Fibroblast of skin of left quadriceps (primary cell): ENCODE data around the gene PPM1N.

Experiments used
- DNase-seq, 2 experiments: peaks; one replicate each; pipeline ENCODE4 v3.0.0-alpha.2; 2013; ENCODE audit warnings: low read depth in 2 of 2

Gene PPM1N

DNA sequence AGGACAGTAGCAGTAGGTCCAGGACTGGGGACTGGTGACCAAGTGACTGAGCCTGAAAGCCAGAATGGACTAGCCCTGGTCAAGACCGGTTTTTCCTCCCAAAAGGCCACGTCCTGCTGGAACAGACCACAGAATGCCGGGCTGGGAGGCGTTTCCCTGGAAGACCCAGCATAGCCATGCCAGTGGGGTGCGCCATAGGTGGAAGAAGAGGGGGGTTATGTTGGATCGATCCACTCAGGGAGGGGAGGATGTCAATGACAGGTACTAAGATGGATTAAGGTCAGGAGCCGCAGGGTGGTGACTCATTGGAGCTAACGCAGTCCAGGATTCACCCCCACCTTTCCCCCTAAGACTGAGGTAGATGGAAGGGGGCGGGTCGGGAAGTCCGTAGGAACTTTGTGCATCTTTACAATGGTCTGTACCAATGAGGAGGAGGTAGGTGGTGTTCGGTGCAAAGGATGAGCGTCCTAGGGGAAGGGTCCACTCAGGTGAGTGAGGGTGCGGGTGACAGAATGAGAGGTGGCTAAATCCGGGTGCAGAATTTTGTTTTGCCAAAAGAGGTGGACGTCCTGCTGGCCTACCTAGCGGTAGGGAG, 30.0 kb downstream of the PPM1N start:
- no peak for DNase-seq

DNA sequence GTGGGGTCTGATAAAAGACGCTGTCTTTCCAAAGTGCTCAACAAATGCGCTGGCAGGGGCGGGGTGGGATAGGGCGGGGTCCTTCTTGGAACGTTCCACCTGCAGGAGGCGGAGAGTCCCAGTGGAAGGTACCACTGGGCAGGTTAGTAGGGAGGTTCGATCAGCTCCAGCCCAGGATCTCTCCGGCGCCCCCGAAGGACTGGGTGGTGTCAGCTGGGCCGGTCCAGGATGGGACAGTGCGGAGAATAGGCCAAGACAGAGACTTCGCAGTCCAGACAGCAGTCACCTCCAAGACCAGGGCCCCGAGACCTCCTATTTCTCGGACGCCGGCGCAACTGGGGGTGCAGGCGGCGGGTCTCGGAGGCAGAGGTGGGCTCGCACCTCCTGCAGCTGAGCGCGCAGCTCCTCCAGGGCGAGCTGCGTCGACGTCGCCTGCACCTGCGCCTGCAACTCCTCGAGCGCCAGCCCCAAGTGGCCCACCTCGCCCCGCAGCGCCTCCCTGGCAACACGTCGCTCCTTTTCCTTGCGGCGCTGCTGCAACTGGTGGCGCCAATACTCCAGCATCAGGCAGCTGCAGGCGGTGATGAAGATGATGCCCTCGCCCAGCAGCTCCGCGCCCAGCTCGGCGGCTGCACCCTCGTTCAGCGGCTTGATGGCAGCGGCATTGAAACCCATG, 30.6 kb downstream of the PPM1N start:
- no peak for DNase-seq

DNA sequence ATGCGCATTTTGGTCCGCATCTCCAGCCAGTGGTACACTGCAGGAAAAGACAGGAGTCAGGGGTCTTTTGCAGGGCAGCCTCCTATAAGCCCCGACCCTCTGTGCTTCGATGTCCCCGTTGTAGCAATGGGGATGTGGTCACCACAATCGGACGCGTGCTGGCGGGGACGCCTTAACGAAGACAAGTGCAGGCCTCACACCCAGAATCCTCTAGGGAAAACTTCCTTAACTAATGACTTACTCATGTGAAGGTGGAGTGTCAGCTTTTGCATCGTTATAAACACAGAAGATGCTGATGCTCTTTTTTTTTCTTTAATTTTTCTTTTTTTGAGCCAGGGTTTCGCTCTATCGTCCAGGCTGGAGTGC, 31.2 kb downstream of the PPM1N start:
- DNase-seq: no peak

DNA sequence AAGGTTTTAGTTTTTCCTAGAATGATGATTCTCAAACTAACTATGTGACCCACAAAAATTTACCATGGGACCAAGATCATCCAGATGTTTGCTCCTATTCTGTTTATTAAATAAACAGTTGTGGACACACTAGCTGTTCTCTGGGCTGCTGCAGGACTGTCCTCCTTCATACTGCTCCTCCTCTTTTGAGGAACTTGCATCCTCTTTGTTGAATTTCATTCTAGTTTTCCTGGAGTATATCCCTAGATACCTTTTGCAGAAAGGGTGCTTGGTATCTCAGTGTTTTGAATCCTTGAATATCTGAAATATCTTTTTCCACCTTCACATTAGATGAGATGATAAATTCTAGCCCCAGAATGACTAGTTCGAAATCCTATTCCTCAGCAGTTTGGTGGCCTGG, 33.1 kb downstream of the PPM1N start:
- no peak for DNase-seq

DNA sequence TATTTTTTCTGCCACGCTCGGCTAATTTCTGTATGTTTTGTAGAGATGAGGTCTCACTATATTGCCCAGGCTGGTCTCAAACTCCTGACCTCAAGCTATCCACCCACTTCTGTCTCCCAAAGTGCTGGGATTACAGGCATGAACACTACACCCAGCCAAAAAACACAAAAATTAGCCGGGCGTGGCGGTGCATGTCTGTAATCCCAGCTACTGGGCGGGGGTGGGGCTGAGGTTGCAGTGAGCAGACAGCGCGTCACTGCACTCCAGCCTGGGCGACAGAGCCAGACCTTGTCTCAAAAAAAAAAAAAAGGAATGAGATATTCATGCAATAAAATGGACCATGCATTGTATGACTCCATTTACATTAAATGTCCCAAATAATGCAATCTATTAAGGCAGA, 41.2 kb downstream of the PPM1N start:
- DNase-seq: no peak

DNA sequence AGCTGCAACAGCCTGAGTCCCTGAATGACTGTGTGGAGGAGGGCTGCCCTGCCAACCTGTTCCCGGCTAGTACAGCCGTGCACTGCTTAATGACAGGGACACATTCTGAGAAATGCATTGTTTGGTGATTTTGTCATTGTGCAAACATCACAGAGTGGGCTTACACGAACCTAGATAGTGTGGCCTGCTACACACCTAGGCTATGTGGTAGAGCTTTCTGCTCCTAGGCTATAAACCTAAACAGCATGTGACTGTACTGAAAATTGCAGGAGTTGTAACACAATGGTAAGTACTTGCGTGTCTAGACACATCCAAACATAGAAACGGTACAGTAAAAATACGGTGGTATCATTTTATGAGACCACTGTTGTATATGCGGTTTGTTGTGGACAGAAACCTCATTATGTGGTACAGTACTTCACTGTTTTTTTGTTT, 44.0 kb downstream of the PPM1N start:
- no peak for DNase-seq

DNA sequence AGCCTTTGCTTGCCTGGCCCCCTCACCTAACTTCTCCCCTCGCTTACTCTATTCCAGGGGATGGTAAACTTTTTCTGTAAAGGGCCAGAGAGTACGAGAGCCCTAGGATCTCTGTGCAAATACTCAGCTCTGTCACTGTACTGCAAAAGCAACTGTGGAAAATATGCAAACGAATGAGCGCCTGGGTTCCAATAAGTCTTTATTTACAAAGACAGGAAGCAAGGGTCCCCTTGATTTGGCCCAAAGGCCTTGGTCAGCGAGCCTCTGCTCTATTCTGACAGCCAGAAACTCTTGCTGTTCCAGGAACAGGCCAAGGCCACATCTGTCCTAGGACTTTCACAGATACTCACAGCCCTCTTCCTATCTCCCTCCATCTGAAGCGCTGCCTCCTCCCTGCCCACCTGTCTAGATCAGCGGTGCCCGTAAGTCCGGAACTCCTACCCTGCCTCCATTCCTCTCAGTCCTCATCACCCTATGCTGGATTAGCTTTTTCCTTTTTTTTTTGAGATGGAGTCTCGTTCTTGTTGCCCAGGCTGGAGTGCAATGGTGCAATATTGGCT, 49.0 kb downstream of the PPM1N start:
- DNase-seq: no peak

DNA sequence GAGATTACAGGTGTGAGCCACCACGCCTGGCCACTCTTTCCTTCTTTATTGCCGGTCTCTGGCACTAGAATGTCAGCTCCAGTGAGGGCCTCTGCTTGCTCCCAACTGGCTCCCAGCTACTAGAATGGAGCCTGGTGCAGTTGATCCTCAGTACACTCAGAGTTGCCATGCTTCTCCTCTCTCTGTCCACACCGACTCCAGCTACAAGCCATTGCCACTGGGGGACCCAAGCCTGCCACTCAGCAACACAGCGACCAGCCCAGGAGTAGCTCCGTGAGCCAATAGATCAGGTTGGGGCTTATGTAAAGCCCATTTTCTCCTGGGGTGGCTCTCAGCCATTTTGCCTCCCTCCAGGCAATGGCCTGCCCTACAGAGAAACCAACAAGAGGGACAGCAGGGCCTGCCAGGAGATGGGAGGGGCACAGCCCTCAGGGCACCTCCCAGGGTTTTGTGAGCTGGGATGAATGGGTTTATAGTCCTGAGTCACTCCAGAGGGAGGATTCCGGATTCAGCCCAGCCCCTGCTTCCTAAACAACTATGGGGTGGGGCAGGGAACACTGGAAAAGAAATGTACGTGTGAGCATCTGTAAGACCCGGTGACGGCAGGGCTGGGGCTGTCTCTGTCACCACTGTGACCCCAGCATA, 49.8 kb downstream of the PPM1N start:
- DNase-seq: no peak
